CD14-positive monocyte (primary cell): Measurements from ENCODE around the gene HBG2. TPM values are rescaled to one million over a fixed set of nuclear protein-coding genes. Genes with fewer than 3 reads are reported as not detected.

Experiments
- DNase-seq, 3 donors: peaks; one replicate each; pipeline ENCODE4 v3.0.0-alpha.2; 2011 to 2022
- H2AFZ ChIP-seq: 2 replicates; pipeline ENCODE4 v1.6.0; 2012; ENCODE audit warnings: mild to moderate bottlenecking, low read depth, low read length, inconsistent platforms; ENCODE audit not compliant: insufficient read depth, poor library complexity, severe bottlenecking
- H3K27ac ChIP-seq, 2 donors: 1 replicate in 1 of 2; 2 replicates in 1 of 2; pipeline ENCODE4 v1.5.1; 2012 to 2013; ENCODE audit warnings: low read length in 2 of 2, control low read depth in 1 of 2, inconsistent platforms in 1 of 2, low read depth in 1 of 2, mild to moderate bottlenecking in 1 of 2
- H3K27me3 ChIP-seq, 2 donors: one replicate each; pipeline versions ENCODE4 v1.6.0 to v1.6.1; 2011 to 2013; ENCODE audit warnings: low read length in 2 of 2; ENCODE audit not compliant: control insufficient read depth in 2 of 2, insufficient read depth in 2 of 2
- H3K36me3 ChIP-seq, 2 donors: replicated peaks in 1 of 2; 1 replicate in 1 of 2; 2 replicates in 1 of 2; pipeline versions ENCODE4 v1.5.1 to v1.6.1; 2012 to 2013; ENCODE audit warnings: low read length in 2 of 2, control low read depth in 1 of 2, inconsistent platforms in 1 of 2, mild to moderate bottlenecking in 1 of 2; ENCODE audit not compliant: insufficient read depth in 2 of 2, control insufficient read depth in 1 of 2
- H3K4me1 ChIP-seq, 2 donors: 1 replicate in 1 of 2; 2 replicates in 1 of 2; pipeline versions ENCODE4 v1.5.1 to v1.6.1; 2012 to 2013; ENCODE audit warnings: low read length in 2 of 2, control low read depth in 1 of 2, inconsistent platforms in 1 of 2, mild to moderate bottlenecking in 1 of 2, moderate library complexity in 1 of 2; ENCODE audit not compliant: insufficient read depth in 2 of 2, control insufficient read depth in 1 of 2
- H3K4me2 ChIP-seq: replicated peaks from 2 replicates; pipeline ENCODE3; 2012; ENCODE audit warnings: low read length, moderate library complexity, mild to moderate bottlenecking; ENCODE audit not compliant: poor library complexity, severe bottlenecking; ENCODE audit errors: extremely low read depth
- H3K4me3 ChIP-seq, 3 experiments: fragments of 200-600 bp in 1 of 3; sonication (generic) in 1 of 3; replicated peaks in 1 of 3; 1 replicate in 2 of 3; 2 replicates in 1 of 3; pipeline ENCODE4 v1.5.1; 2011 to 2013; ENCODE audit warnings: low read length in 3 of 3, mild to moderate bottlenecking in 3 of 3, control low read depth in 2 of 3, low read depth in 2 of 3, inconsistent platforms in 1 of 3, moderate library complexity in 1 of 3
- H3K79me2 ChIP-seq: 2 replicates; pipeline ENCODE4 v1.6.0; 2012; ENCODE audit warnings: mild to moderate bottlenecking, control low read depth, inconsistent platforms, low read length, moderate library complexity; ENCODE audit not compliant: insufficient read depth
- H3K9ac ChIP-seq: 2 replicates; pipeline ENCODE4 v1.6.0; 2017; ENCODE audit warnings: low read length, mild to moderate bottlenecking; ENCODE audit not compliant: insufficient read depth, poor library complexity, severe bottlenecking
- H3K9me3 ChIP-seq, 2 donors: replicated peaks in 1 of 2; 1 replicate in 1 of 2; 2 replicates in 1 of 2; pipeline versions ENCODE4 v1.5.1 to v1.6.1; 2012 to 2013; ENCODE audit warnings: low read length in 2 of 2, control low read depth in 1 of 2; ENCODE audit not compliant: control insufficient read depth in 1 of 2, insufficient read depth in 1 of 2
- H4K20me1 ChIP-seq: 2 replicates; pipeline ENCODE4 v1.6.0; 2012; ENCODE audit warnings: mild to moderate bottlenecking, low read length, control low read depth, moderate library complexity; ENCODE audit not compliant: insufficient read depth
- H3K27ac Mint-ChIP-seq, 7 donors: one replicate each; pipeline ENCODE4 v1.8.0; 2020; ENCODE audit warnings: mild to moderate bottlenecking in 7 of 7, mixed read lengths in 7 of 7, moderate library complexity in 6 of 7, inconsistent platforms in 2 of 7
- H3K27me3 Mint-ChIP-seq, 3 donors: one replicate each; pipeline ENCODE4 v1.8.0; 2021 to 2022; ENCODE audit warnings: low read depth in 3 of 3, mild to moderate bottlenecking in 3 of 3, mixed read lengths in 3 of 3, moderate library complexity in 3 of 3, inconsistent platforms in 1 of 3
- H3K36me3 Mint-ChIP-seq, 2 donors: one replicate each; pipeline ENCODE4 v1.8.0; 2020; ENCODE audit warnings: mixed read lengths in 2 of 2, inconsistent platforms in 1 of 2, mild to moderate bottlenecking in 1 of 2
- H3K4me1 Mint-ChIP-seq: one replicate; pipeline ENCODE4 v1.8.0; 2020; ENCODE audit warnings: mild to moderate bottlenecking, mixed read lengths
- H3K4me3 Mint-ChIP-seq, 2 donors: one replicate each; pipeline ENCODE4 v1.8.0; 2020; ENCODE audit warnings: mild to moderate bottlenecking in 2 of 2, mixed read lengths in 2 of 2, moderate library complexity in 1 of 2
- H3K9me3 Mint-ChIP-seq, 7 donors: one replicate each; pipeline ENCODE4 v1.8.0; 2020 to 2022; ENCODE audit warnings: mixed read lengths in 7 of 7, mild to moderate bottlenecking in 6 of 7, moderate library complexity in 6 of 7, inconsistent platforms in 2 of 7
- CTCF ChIP-seq: fragments of 200-600 bp; IDR thresholded peaks from one replicate; pipeline ENCODE4 v1.8.0; 2022; ENCODE audit warnings: antibody characterized with exemption, mild to moderate bottlenecking
- WGBS: methylation state at CpG from one replicate; pipeline ENCODE4 v1.1.5; 2013; ENCODE audit warnings: missing lambda C conversion rate; ENCODE audit not compliant: insufficient coverage; 5-methylcytosine and 5-hydroxymethylcytosine counted together
- intact Hi-C, 2 donors: fragments of 100-400 bp; cut with micrococcal nuclease; formaldehyde crosslinking; loops; one replicate each; pipeline versions ENCODE4 v1.15.0 to v1.15.1; 2023
- polyA plus RNA-seq, 3 donors: library from polyadenylated mRNA; depleted of rRNA in 1 of 3; unstranded in 2 of 3; stranded (reverse) in 1 of 3; fragments of 300-500 nt in 2 of 3; fragments of >200 nt in 1 of 3; fragmentation: Illumina TruSeq in 2 of 3; gene quantifications; 1 replicate in 2 of 3; 2 replicates in 1 of 3; pipeline ENCODE4 v1.2.3, GENCODE V29; 2012 to 2021

Gene HBG2
- polyA plus RNA-seq, 3 donors = 5.1 TPM; not detected in 2

- no peak overlapping the region for H3K4me3 Mint-ChIP-seq
- Histone ChIP-seq H3K79me2 (no peaks in the 10 kb centered on the region), H3K36me3 (no peaks in the 10 kb centered on the region), H3K27ac (no peak overlapping the region), H3K9ac (no peak overlapping the region), H3K27me3 (no peaks in the 10 kb centered on the region), H3K4me3 (no peak overlapping the region), H3K4me2 (no peak overlapping the region), H2AFZ (no peak overlapping the region), H3K4me1 (no peaks in the 10 kb centered on the region), H3K9me3 (no peaks in the 10 kb centered on the region), H4K20me1 (no peaks in the 10 kb centered on the region)
- 100% methylated on average over 1 of the region's 3 CpGs for WGBS
- peaks cover 0 to 3% (median 0%) of the 10 kb centered on the region in 3 donors for H3K27me3 Mint-ChIP-seq
- DNase-seq = no peak
- intact Hi-C loops = no loop called here
- no peak overlapping the region for H3K27ac Mint-ChIP-seq
- TF ChIP-seq CTCF = no peak
- peaks cover 0 to 3% (median 0%) of the 10 kb centered on the region in 7 donors for H3K9me3 Mint-ChIP-seq
- H3K4me1 Mint-ChIP-seq = no peaks in the 10 kb centered on the region
- H3K36me3 Mint-ChIP-seq = no peaks in the 10 kb centered on the region
Observed at GRCh38 chr11:5286901-5287300, 32.3 kb upstream of the HBG2 start.

GRCh38 chr11:5286351-5286750 is 31.8 kb upstream of the HBG2 start:
- H3K27me3 ChIP-seq = no peaks in the 10 kb centered on the region
- no peak for DNase-seq
- no peak overlapping the region for H3K4me3 Mint-ChIP-seq
- no peaks in the 10 kb centered on the region for H3K36me3 Mint-ChIP-seq
- H3K4me3 ChIP-seq = no peak overlapping the region
- H3K9me3 ChIP-seq = no peaks in the 10 kb centered on the region
- H3K9ac ChIP-seq = no peak overlapping the region
- no peak overlapping the region for H3K27ac Mint-ChIP-seq
- H3K79me2 ChIP-seq = no peaks in the 10 kb centered on the region
- intact Hi-C loops = no loop called here
- TF ChIP-seq CTCF = no peak
- H3K4me1 ChIP-seq = no peaks in the 10 kb centered on the region
- H3K9me3 Mint-ChIP-seq = peaks cover 0 to 3% (median 0%) of the 10 kb centered on the region in 7 donors
- H3K4me1 Mint-ChIP-seq = no peaks in the 10 kb centered on the region
- peaks cover 0 to 3% (median 1%) of the 10 kb centered on the region in 3 donors for H3K27me3 Mint-ChIP-seq
- no peaks in the 10 kb centered on the region for H4K20me1 ChIP-seq
- no peak overlapping the region for H2AFZ ChIP-seq
- no peak overlapping the region for H3K4me2 ChIP-seq
- no peaks in the 10 kb centered on the region for H3K36me3 ChIP-seq
- no peak overlapping the region for H3K27ac ChIP-seq
- WGBS = no CpG with 5 or more reads among the region's 1 CpG
